AG09309 (cell line): ENCODE measurements around the gene WNT4.

Experiments
- DNase-seq: peaks from one replicate; pipeline ENCODE4 v3.0.0-alpha.2; 2010; ENCODE audit warnings: low read depth
- H3K4me3 ChIP-seq: 2 replicates; pipeline ENCODE4 v1.5.1; 2011; ENCODE audit warnings: mild to moderate bottlenecking, low read depth, low read length, moderate library complexity; ENCODE audit not compliant: control insufficient read depth
- CTCF ChIP-seq: IDR thresholded peaks from 2 replicates; pipeline ENCODE4 v1.5.1; 2011; ENCODE audit warnings: mild to moderate bottlenecking, low read depth, low read length, inconsistent platforms; ENCODE audit not compliant: insufficient read depth, control insufficient read depth; ENCODE audit errors: missing control alignments

WNT4 gene

GRCh38 chr1:22164841-22165808, 22.2 kb upstream of the WNT4 start:
- TF ChIP-seq CTCF = no peak
- H3K4me3 ChIP-seq = no peak overlapping the region
- DNase-seq = no peak

GRCh38 chr1:22163564-22163963, 20.7 kb upstream of the WNT4 start:
- no peak for TF ChIP-seq CTCF
- no peak overlapping the region for H3K4me3 ChIP-seq
- no peak for DNase-seq

GRCh38 chr1:22163137-22163536, 20.2 kb upstream of the WNT4 start:
- DNase-seq = no peak
- no peak overlapping the region for H3K4me3 ChIP-seq
- TF ChIP-seq CTCF = no peak

GRCh38 chr1:22159891-22160290, 17.0 kb upstream of the WNT4 start:
- no peak for DNase-seq
- H3K4me3 ChIP-seq = no peak overlapping the region
- TF ChIP-seq CTCF = no peak

- DNase-seq = no peak
- no peak overlapping the region for H3K4me3 ChIP-seq
- no peak for TF ChIP-seq CTCF
Observed at GRCh38 chr1:22158654-22159053, 15.8 kb upstream of the WNT4 start.

GRCh38 chr1:22157359-22157966, 14.6 kb upstream of the WNT4 start:
- no peak for TF ChIP-seq CTCF

More at GRCh38 chr1:22157359-22157966, 14.6 kb upstream of the WNT4 start:
- DNase-seq = no peak
- H3K4me3 ChIP-seq = no peak overlapping the region
